HG03457 (cell line): Measurements from ENCODE around the gene PEX7.
"Not testable (repeated sequence)": the region's sequence is repeated elsewhere in the genome, so short reads cannot be mapped to it uniquely, and the experiment has no call there.

Experiments used
- ATAC-seq: cut with Tn5 transposase; IDR thresholded peaks from one replicate; pipeline ENCODE4 v1.9.1; 2021; ENCODE audit warnings: moderate number of reproducible peaks; ENCODE audit not compliant: unreplicated experiment

The PEX7 gene

DNA sequence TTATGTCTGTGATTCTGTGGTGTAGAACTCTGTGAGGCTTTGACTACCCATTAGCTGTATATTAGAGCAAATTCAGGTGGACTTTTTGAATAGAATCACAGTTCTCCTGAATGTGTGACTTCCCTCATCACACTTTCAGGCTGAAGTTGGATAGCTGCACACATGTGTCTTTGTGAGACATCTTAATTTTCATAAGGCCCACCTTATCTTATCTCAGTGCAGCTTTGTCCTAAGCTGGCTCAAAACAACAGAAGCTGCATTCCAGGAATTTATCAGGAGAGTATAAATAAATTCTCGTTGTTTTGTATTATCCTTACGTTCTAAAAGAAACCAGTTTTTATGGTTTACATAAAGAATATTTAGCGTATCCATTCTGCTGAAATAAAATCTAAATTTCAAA, 73.5 kb downstream of the PEX7 start:
- no peak for ATAC-seq

DNA sequence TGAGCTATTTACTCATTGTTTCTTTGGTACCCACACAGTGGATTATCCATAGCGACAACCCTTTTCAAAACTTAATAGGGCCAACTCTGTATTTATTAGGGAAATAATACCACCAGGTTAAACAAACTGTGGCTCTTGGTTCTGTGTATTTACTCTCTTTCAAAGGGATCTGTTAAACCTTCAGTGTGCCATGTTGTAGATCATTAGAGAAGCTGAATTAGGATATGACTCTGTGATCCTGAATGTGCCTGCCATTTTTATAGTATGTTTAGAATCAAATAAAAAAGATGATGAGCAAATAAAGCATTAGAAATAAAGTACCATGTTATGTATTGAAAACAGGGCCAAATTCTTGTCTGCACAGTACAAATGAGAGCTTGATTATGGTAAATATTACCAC, 74.7 kb downstream of the PEX7 start:
- ATAC-seq = no peak

DNA sequence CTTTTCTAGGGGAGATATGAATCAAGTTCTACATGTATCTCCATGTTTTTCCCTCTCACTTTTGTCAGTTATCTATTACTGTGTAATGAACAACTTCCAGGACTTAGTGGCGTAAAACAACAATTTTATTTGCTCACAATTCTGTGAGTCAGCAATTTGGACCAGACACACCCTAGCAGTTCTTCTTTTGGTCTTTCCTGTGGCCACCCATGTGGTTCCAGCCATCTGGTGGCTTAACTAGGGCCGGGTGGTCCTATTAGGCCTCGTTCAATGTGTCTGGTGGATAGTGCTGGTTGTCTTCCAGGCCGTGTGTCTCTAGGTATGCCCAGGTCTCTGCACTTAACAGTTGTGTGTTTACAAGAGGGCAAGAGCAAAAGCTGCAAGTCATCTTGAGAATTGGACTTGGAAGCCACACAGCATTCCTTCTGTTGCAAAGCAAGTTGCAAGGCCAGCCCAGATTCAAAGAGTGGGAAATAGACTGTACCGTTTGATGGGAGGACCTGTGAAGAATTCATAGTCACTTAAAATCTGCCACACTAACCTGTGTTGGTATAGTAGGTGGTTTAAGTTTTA, 78.9 kb downstream of the PEX7 start:
- ATAC-seq = no peak

DNA sequence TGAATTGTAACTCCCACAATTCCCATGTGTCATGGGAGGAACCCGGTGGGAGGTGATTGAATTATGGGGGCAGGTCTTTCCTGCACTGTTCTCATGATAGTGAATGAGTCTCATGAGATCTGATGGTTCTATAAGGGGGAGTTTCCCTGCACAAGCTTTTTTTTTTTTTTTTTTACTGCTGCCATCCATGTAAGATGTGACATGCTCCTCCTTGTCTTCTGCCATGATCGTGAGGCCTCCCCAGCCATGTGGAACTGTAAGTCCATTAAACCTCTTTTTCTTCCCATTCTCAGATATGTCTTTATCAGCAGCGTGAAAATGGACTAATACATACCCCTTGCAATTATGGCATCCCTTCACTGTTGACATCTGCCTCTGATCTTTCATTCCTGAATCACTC, 82.1 kb downstream of the PEX7 start:
- not testable (repeated sequence) for ATAC-seq

DNA sequence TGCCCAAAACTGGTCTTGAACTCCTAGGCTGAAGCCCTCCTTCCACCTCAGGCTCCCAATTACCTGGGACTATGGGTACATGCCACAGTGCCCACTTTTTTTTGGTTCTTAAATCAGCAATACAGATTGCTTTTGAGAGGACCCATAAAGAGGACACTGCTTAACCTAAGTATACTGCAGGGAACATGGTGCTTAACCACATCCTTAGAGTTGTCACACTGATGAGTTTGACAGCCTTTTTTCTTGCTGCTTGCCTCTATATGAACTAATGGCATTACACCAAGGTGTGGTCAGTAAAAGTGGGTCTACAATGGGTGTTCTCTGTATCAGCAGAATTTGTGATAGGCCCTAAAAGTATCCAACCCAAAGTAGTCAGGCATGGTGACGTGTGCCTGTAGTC, 92.6 kb downstream of the PEX7 start:
- no peak for ATAC-seq

DNA sequence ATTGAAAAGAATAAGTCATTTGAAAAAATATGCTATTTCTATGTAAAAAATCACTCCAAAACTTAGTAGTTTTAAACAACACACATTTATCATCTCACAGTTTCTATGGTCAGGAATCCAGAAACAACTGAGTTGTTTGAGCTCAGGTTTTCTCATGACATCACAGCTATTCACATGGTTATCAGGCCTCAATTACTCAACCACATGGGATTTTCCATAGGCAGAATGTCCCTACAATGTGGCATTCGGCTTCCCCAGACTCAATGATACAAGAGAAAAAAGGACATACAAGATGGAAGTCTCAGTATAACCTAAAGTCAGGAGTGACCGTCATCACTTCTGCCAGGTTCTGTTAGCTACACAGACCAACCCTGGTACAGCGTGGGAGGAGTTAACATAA, 96.3 kb downstream of the PEX7 start:
- no peak for ATAC-seq

DNA sequence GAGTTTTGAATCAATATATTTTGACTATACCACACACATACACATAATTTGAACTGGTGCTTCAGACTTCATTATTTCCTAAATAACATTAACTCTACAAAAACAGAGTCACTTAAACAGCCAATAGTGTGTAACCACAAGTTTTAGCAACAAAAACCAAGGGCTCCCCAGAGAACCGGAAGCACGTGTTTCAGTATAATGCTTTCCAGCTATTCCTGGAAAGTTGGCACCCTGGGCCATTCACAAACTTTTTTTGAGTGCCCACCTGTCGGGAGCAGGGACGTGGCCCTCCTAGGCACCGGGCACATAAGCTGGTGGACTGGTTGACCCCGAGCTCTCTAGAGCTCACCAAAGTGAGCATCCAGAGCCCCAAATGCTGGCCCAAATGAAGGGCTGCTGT, 97.8 kb downstream of the PEX7 start:
- no peak for ATAC-seq

DNA sequence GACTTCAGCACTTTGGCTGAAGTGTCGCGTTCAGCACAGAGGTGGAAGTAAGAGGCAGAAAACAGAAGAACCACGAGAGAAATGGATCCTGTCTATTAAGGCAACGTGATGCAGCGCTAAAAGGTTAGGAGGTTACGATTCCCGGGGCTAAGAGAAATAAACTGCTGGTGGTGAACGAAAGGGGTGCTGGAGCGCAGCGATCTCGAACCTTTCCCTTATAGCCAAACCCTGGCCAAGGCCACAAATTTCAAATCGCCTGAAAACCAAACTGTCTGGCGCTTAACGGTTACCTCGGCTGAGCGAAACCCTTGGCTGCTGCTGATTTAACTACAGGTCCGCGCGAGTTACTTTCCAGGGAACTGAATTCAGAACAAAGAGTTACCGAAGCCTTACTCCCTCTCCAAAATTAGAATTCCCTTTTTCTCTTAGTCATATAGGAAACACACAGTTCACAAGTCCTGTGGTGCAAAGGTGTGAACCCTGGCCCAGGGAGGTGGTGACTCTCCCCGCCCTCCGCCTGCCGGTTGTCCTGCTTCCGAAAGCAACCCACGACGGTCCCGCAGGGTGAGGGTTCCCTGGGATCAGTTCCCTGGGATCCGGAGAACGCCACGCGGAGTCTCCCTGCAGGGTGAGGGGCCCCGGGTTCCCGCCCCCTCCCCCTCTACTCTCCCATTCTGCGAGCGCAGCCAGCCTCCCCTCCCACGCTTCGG, 98.4 kb downstream of the PEX7 start:
- no peak for ATAC-seq

DNA sequence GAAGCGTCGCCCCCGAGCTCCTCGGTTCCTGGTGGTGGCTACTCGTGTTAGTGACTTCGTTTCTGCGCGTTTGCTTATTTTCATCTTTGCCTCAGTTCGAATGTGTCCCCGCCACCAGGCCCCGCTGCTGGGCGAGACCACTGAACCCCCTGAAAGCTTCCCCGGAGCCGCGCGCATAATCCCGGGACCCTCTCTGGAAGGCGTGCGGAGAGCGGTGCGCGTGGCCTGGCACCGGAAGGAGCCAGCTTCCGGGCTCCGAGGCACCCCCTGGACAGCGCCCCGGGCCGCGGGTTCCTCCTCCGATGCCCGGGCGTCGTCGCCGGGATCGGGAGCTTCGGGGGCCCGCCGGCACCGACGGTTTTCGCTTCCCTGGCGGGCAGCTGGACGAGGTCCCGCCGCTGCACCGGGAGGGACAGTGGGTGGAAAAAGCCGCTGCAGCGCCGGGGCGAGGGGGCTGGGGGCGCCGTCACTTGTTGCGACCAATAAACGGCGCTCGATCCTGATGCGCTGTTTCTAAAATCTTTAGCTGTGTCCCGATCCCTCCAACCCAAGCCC, 99.1 kb downstream of the PEX7 start:
- ATAC-seq = no peak

DNA sequence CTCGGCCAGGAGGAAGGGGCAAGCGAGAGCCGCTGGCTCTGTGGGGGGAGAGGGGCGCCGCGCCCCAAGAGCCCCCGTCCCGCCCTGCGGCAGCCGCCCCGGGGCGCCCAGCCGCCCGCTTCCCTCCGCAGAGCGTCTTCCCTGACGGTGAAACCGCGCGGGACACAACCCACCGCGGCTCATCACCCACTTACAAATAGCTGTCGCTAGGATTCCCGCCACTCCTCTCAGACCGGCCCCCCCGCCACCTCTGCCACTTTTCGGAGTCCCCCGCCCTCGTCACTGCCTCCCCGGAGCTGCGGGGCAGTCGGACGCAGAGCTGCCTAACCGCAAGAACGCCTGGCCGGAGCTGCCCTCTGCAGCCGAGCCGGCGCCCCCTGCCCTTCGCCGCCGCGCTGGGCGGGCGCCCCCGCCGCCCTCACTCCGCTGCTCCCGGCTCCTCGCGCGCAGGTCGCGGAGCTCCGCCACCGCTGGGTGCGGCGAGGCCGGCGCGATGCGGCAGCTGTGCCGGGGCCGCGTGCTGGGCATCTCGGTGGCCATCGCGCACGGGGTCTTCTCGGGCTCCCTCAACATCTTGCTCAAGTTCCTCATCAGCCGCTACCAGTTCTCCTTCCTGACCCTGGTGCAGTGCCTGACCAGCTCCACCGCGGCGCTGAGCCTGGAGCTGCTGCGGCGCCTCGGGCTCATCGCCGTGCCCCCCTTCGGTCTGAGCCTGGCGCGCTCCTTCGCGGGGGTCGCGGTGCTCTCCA, 99.7 kb downstream of the PEX7 start, which contains the start of gene SLC35D3:
Gene SLC35D3, plus strand, starts transcription at position 366 of the 749 bp plus-strand sequence. Its CDS starts 128 bp downstream, at position 494.
- no peak for ATAC-seq

DNA sequence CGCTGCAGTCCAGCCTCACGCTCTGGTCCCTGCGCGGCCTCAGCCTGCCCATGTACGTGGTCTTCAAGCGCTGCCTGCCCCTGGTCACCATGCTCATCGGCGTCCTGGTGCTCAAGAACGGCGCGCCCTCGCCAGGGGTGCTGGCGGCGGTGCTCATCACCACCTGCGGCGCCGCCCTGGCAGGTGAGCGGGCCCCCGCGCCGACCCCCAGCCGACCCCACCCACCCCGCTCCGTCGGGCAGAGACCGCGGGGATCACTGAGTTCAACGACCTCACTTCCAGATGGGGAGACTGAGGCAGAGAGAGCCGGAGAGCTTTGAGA, 100.3 kb downstream of the PEX7 start:
- no peak for ATAC-seq

DNA sequence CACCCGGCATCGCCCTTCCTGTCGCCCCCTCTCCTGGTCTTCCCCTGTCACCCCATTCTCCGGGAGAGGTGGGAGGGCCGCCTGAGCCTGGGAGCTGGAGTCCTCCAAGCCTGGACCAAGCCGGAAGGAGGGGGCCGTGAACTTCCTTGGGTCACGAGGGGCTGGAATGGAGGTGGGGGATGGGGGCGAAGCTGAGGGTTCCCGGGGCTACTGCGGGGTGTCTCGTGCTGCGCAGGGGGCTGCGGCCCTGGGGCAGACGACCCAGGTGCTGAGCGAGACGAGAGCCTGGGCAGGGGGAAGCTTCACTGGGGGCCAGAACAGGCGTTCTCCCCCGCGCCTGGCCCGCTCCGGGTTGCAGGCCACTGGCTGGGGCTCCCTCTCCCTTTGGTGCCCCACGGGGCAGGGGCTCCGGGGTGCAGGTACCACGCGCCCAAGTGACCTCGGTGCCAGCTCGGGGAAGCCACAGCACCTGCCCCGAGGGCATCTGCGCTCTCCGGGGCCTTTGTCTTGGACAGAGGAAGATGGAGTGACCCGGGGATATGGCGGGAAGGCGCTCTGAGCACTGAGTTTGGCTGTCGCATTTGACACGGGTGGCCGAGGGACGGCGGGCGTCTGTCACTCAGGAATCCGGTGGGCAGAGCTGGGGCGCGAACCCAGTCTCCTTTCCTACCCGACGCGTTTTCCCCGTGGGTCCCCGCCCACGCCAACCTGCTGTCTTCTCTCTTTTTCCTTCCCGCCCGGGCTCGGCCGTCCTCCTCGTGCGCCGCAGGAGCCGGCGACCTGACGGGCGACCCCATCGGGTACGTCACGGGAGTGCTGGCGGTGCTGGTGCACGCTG, 100.9 kb downstream of the PEX7 start:
- no peak for ATAC-seq

DNA sequence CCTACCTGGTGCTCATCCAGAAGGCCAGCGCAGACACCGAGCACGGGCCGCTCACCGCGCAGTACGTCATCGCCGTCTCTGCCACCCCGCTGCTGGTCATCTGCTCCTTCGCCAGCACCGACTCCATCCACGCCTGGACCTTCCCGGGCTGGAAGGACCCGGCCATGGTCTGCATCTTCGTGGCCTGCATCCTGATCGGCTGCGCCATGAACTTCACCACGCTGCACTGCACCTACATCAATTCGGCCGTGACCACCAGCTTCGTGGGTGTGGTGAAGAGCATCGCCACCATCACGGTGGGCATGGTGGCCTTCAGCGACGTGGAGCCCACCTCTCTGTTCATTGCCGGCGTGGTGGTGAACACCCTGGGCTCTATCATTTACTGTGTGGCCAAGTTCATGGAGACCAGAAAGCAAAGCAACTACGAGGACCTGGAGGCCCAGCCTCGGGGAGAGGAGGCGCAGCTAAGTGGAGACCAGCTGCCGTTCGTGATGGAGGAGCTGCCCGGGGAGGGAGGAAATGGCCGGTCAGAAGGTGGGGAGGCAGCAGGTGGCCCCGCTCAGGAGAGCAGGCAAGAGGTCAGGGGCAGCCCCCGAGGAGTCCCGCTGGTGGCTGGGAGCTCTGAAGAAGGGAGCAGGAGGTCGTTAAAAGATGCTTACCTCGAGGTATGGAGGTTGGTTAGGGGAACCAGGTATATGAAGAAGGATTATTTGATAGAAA, 101.7 kb downstream of the PEX7 start:
- ATAC-seq = no peak

DNA sequence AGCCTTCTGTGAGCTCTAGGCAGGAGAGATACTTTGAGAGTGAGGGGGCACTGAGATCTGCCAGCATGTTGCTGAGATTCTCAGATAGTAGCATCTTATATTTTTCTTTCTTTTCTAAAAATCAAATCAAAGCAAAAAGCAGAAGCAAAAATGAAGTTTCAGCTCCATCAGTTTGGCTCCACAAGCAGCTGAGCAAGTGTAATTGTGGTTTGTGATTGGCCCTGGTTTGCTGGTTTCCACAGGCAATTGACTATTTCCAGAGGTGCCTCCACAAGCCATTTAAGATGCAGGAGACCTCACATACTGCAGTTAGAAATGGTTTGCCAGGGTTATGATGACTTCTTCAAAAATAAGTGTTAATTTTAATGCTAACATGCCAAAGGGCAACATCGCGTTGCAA, 104.0 kb downstream of the PEX7 start:
- no peak for ATAC-seq

DNA sequence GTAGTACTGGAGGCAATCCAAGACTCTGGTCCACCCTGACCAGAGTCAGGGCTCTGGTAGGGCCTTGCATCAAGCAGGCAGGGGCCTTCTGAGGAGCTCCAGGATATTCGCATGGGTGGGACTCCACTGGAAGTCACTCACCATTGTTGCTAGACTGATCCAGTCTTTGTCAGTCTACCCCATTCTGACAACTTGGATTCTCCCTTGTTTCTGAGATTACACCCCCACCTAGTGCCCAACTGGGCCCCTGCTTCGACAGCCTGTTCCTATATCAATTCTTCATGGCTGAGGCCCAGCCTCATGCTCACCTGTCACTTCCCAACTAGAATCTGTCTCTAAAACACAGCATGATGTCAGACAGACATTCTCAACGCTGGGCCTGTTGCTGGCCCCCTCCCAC, 104.9 kb downstream of the PEX7 start:
- ATAC-seq = no peak

DNA sequence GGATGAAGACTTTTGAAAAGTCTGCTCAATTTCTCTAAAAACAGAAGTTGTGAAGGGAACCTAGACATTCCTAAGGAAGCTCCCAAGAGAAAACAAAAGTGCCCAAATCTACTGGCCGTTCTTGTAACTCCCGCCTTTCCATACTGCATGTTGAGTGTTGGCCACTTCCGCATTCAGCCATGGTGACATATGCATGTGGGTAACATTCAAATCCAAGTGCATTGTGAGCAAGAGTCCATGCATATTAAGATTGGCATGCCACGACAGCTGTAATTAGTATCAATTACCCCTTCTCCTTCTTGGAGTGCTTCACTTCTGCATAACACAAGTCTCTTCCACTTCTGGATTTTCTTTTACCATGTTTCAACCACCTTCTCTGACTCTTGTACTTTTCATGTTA, 108.1 kb downstream of the PEX7 start:
- no peak for ATAC-seq

DNA sequence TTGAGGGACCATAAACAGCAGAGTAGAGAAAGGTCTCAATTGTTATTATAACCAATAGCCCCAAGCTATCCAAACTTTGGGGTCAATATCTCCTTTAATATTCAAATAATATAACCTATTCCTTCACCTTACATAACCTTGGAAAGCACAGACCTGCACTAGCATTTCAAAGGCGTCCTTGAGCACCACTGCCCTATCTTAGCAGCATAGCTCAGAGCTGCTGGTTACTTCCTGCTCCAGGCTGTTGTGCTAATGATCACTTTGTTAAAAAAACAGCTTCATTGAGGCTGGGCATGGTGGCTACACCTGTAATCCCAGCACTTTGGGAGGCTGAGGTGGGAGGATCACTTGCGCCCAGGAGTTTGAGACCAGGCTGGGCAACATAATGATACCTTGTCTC, 110.2 kb downstream of the PEX7 start:
- no peak for ATAC-seq

DNA sequence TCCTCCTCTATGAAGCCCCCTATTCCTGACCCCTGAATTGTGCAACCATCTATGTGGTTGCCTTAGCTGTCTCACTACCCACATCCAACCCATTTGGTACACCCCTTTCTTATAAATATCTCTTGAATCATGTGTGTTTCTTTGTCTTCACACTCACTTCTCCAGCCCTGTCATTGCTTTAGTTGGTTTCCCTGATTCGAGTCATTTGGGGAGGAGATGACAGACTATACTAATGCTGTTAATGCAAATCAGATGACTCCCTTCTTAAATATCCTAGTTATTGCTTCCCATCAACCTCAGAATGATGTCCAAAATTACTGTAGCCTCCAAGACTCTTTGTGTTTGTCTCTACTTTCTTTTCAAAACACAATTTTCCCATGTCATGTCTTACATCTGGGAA, 122.7 kb downstream of the PEX7 start:
- ATAC-seq = no peak

DNA sequence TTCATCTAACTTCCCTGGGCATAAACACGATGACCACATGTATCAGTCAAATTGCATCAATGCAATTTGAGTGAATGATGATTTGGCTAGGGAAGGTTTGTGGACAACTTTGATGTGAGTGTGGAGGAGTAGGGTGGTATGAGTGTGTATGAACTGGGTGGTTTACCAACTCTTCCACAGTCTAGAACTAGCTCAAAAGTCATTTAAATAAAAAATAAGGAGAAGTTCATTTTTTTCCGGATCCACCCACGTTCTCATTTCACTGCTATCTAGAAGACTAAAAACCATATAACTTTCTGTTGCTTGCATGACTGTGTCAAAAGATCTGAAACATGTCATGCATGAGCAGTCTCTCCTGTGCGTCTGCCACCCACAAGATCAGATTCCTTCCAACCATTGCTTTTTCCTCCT, 123.3 kb downstream of the PEX7 start:
- ATAC-seq = no peak

DNA sequence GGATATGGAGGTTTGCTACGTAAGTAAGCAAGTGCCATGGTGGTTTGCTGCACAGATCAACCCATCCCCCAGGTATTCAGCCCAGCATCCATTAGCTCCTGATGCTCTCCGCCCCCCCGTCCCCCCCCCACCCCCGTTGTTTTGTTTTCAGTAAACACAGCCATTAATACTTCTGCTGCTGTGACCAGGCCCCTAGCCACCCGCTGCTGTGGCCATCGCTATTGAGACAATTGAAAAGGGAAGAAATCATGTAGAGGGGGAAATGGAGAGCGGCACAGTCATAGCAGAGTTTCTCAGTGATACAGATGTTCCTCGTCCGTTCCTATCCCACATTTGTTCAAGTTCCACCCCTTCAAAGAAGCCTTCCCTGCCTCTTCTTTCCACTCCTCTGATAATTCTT, 124.6 kb downstream of the PEX7 start:
- ATAC-seq = no peak

DNA sequence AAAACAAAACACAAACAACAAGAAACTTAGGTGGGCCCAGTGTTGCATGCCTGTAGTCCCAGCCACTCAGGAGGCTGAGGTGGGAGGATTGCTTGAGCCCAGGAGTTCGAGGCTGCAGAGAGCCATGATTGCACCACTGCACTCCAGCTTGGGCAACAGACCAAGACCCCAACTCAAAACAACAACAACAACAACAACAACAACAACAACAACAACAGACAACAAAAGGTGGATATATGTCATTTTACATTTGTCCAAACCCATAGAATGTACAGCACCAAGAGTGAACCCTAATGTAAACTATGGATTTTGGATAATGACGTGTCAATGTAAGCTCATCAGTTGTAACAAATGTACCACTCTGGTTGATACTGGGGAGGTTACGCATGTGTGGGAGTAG, 127.6 kb downstream of the PEX7 start:
- not testable (repeated sequence) for ATAC-seq
